Measurements from ENCODE around the gene IER5L.
"Not testable (repeated sequence)": the region's sequence is repeated elsewhere in the genome, so short reads cannot be mapped to it uniquely, and the experiment has no call there.

The IER5L gene

GRCh38 chr9:129202613-129203555 lies 24.8 kb upstream of the IER5L start:
- DNase-seq, result peak; percentile 96

DNA sequence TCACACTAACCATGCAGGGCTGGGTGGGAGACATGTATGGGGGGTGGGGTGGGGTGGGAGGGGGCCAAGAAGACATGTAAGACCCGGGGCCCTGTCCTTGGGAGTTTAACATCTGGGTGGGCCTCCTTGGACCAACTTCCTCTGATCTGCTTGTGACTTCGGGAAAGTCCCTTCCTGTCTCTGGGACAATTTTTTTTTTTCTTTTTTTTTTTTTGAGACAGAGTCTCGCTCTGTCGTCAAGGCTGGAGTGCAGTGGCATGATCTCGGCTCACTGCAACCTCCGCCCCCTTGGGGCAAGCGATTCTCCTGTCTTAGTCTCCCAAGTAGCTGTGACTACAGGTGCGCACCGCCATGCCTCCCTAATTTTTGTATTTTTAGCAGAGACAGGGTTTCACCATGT lies 23.8 kb upstream of the IER5L start:
- DNase-seq, result no peak

GRCh38 chr9:129201289-129201688 lies 23.2 kb upstream of the IER5L start:
- no peak for DNase-seq

GRCh38 chr9:129200255-129200654 lies 22.2 kb upstream of the IER5L start:
- DNase-seq, result no peak

DNA sequence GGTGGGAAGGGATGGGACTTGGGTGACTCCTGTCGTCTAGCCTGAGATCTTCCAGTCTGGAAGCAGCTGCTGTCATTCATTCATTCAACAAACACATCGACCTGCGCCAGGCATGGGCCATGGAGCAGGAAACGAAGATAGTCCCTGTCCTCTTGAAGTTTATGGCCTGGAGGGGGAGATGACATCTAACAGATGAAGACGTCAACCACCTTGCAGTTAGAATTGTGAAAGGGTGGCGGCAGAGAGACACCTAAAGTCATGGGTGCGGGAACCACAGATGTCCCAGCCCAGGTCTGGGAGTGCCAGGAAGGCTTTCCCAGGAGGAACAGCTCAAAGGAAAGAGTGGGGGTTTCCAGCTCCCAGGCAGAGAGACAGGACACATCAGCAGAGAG lies 21.0 kb upstream of the IER5L start:
- DNase-seq, result no peak

GRCh38 chr9:129198319-129199043 lies 20.4 kb upstream of the IER5L start:
- DNase-seq, result no peak

GRCh38 chr9:129197978-129198318 lies 19.9 kb upstream of the IER5L start:
- no peak for DNase-seq

- not testable (repeated sequence) for DNase-seq
Observed at GRCh38 chr9:129197045-129197444, 19.0 kb upstream of the IER5L start.

GRCh38 chr9:129195606-129196005 lies 17.5 kb upstream of the IER5L start:
- DNase-seq, result no peak

GRCh38 chr9:129194221-129194620 lies 16.2 kb upstream of the IER5L start:
- no peak for DNase-seq

- no peak for DNase-seq
Observed at GRCh38 chr9:129193655-129194054, 15.6 kb upstream of the IER5L start.

DNA sequence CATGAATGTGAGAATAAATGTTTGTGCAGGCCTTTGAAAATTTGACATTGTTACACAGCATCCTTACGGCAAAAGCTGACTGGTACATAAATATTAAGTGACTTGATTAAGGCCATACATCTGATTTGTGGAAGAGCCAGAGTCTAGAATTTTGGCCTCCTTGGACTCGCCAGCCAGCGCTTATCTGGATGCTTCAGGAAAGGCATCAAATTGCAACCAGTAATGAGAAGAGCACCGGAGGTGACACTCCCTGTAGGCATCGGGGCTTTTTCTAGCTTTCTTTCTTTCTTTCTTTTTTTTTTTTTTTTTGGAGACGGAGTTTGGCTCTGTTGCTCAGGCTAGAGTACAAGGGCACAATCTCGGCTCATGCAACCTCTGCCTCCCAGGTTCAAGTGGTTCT lies 13.2 kb upstream of the IER5L start:
- DNase-seq, result no peak

DNA sequence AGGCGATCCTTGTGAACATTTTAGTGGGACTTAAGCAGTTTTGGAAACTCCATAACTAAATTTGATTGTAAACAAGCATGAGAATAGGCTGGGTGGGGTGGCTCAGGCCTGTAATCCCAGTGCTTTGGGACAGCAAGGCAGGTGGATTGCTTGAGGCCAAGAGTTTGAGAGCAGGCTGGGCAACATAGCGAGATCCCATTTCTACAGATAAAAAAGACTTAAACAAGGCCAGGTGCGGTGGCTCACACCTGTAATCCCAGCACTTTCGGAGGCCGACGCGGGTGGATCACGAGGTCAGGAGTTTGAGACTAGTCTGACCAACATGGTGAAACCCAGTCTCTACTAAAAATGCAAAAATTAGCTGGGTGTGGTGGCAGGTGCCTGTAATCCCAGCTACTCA lies 11.9 kb upstream of the IER5L start:
- not testable (repeated sequence) for DNase-seq

- DNase-seq, result no peak
Observed at GRCh38 chr9:129187042-129187441, 9.0 kb upstream of the IER5L start.

GRCh38 chr9:129185991-129186390 lies 7.9 kb upstream of the IER5L start:
- DNase-seq, result peak; percentile 54

DNA sequence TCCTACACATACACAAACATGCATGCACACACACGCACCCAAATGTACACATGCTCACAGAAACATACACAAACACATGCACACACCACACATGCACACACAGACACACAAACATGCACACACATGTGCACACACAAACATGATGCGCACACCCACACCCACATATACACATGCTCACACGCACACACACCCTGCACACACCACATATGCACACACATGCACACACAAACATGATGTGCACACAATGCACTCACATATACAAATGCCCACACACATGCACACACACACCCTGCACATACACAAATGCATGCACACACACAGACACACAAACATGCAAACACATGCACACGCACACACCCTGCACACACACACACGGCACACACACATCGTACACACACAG lies 7.3 kb upstream of the IER5L start:
- DNase-seq, result no peak

DNA sequence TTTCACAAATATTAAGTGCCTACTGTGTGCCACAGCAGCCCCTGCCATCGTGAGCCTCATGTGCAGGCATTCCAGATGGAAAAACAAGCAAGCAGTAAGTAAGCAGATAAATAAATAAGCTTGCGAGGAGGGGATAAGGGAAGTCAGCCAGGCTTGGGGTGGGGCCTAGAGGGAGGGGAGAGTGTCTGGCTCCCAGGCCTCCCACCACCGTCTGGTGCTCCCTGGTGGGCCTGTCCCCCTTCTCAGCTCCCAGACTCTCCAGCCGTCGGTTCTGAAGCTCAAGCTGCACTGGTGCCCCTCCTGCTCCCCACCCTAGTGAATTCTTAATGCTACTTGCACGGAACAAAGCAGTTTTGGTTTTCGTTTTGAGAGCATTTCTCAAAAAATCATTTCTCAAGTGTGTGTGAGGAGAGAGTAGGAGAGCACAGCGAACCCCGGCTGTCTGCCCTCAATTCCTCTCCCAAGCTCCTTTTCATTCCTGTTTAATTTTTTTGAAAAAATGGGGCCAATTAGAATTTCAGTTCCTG lies 6.6 kb upstream of the IER5L start:
- DNase-seq, result no peak

DNA sequence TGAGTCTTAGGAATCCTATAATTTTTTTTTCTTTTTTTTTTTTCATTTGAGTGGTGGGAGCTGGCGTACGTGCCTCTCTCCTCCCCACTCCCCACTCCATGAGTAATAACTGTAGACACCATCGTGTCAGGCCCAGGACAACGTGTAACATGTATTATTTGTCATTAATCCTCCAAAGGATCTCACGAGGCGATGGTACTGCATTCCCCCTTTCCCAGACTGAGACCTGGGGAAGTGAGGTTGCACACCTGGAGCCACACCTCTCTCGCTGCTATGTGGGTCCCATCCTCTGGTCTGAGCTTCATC lies 6.1 kb upstream of the IER5L start:
- DNase-seq, result no peak

DNA sequence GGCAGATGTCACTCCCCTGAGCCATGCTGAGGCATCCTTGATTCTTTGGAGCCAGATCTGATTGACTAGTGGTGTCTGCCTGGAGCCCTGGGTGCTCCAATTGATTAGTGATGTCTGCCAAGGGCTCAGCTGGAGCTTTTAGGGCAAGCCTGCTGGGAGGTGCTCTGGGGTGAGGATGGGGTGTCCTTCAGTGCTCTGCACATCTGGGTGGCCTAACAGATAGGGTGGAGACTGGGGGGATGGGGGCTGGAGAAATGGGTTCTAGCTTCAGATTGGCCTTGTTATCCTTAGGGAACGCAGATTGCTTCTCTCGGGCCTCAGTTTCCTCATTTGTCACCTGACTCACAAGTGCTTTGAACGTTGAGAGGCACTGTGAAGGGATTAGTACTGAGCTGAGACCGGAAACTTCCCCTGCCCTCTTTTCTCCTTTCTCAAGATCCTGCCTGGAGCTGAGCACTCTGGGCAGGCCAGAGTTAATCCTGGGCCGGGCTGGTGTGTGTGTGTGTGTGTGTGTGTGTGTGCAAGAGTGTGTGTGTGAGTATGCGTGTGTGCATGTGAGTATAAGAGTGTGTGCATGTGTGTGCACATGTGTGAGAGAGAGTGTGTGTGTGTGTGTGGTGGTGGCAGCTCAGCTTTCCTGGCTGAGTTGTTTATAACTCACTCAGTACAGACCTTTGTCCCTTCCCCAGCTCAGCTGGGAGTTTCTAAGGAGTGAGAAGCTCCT lies 5.6 kb upstream of the IER5L start:
- no peak for DNase-seq

DNA sequence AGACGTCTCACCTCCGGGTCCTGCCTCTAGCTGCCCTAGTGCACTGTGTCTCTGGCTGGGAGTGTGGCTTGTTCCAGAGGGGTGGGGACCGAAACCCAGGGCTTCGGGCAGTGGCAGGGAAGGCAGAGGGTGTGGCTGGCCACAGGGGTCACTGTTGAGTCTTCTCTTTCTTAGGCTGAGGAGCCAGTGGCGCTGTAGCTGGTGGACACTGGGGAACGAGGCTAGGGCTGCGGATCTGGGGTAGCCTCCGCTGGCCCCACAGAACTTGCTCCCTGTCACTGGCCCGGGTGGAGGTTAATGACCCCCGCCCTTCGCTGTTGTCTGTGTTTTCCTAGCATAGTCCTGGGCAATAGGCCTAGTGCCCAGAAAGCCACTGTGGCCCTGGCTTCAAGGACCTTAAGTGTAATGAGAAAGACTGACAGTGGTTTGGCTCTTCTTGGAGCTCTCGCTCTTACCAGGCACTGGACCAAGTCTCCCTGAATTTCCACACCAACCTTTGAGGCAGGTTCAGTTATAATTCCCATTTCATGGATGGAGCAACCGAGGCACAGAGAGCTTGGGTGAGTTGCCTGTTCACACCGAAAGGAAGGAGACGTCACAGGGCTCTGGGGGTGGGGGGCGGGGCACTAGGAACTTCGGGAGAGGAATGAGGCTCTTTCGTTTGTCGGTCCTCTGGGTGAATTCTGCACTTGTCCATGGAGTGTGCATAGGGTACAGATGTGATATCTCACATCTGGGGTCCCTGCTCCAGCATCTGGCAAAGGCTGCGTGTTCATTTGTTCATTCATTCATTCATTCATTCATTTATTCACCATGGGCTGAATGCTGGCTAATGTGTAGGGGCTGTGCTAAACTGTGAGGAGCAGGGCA lies 4.8 kb upstream of the IER5L start:
- DNase-seq, result no peak

GRCh38 chr9:129182122-129182521 lies 4.1 kb upstream of the IER5L start:
- DNase-seq, result no peak

GRCh38 chr9:129181246-129181645 lies 3.2 kb upstream of the IER5L start:
- DNase-seq, result no peak

Measured in stimulated activated CD8-positive, alpha-beta memory T cell treated with anti-CD3 and anti-CD28 coated beads, Interleukin-4, amount 100 ng/mL, for 48 hours (primary cell).